Vagina (tissue), 2 donors: Measurements from ENCODE around the gene TBC1D22A.

Experiments used
- CTCF ChIP-seq, 3 experiments: fragments of 450-650 bp in 2 of 3; fragments of 200-600 bp in 1 of 3; sonication (generic) in 1 of 3; IDR thresholded peaks; one replicate each; pipeline ENCODE4 v1.5.1; 2017 to 2019; ENCODE audit warnings: antibody characterized with exemption in 3 of 3, mild to moderate bottlenecking in 2 of 3, moderate library complexity in 2 of 3
- POLR2A ChIP-seq, 2 donors: fragments of 450-650 bp; IDR thresholded peaks; one replicate each; pipeline ENCODE4 v1.6.1; 2017; ENCODE audit warnings: antibody characterized with exemption in 2 of 2, mild to moderate bottlenecking in 2 of 2, moderate library complexity in 2 of 2
- POLR2AphosphoS5 ChIP-seq, 2 donors: sonication (generic); formaldehyde crosslinking; IDR thresholded peaks; one replicate each; pipeline ENCODE4 v1.9.0; 2017; ENCODE audit warnings: antibody characterized with exemption in 2 of 2, mild to moderate bottlenecking in 2 of 2, low read depth in 1 of 2; ENCODE audit not compliant: insufficient read depth in 1 of 2

- TF ChIP-seq CTCF (IDR thresholded peaks at IDR 0.05): no peak
- no peak for TF ChIP-seq POLR2A (IDR thresholded peaks at IDR 0.05)
- no peak for TF ChIP-seq POLR2AphosphoS5 (IDR thresholded peaks at IDR 0.05; ENCODE audit: insufficient read depth in 1 of 2, low read depth in 1 of 2)
Observed at GRCh38 chr22:46779651-46780050, 17.2 kb downstream of the TBC1D22A start.
